Dendritic cell treated with granulocyte-macrophage colony-stimulating factor and Interleukin-4, amounts not matched to agents 40 ng/mL and 50 ng/mL, for 4 days (primary cell): ENCODE results near the gene AOPEP.

Experiments used
- H3K27ac Mint-ChIP-seq: one replicate; pipeline ENCODE4 v1.8.0; 2022; ENCODE audit warnings: mild to moderate bottlenecking, mixed read lengths
- H3K27me3 Mint-ChIP-seq: one replicate; pipeline ENCODE4 v1.8.0; 2022; ENCODE audit warnings: mild to moderate bottlenecking, mixed read lengths
- H3K36me3 Mint-ChIP-seq: one replicate; pipeline ENCODE4 v1.8.0; 2022; ENCODE audit warnings: low read depth, mixed read lengths
- H3K4me1 Mint-ChIP-seq: one replicate; pipeline ENCODE4 v1.8.0; 2022; ENCODE audit warnings: low read depth, mixed read lengths
- H3K4me3 Mint-ChIP-seq: one replicate; pipeline ENCODE4 v1.8.0; 2022; ENCODE audit warnings: mild to moderate bottlenecking, moderate library complexity, mixed read lengths
- H3K9me3 Mint-ChIP-seq: one replicate; pipeline ENCODE4 v1.8.0; 2022; ENCODE audit warnings: mixed read lengths
- intact Hi-C: fragments of 100-400 bp; cut with micrococcal nuclease; formaldehyde crosslinking; loops from one replicate; pipeline ENCODE4 v1.15.0; 2022

Gene AOPEP

GRCh38 chr9:94783928-94784327 lies 57.4 kb downstream of the AOPEP start:
- Mint-ChIP-seq H3K36me3 (no peaks in the 10 kb centered on the region), H3K4me3 (no peak overlapping the region)
- intact Hi-C loops: loop anchor here (1.0 kb wide), 1 partner anchor 343 kb away; no protein-coding TSS in a partner anchor

GRCh38 chr9:94785215-94786169 lies 59.0 kb downstream of the AOPEP start:
- Mint-ChIP-seq H3K36me3 (peaks cover 5% of the 10 kb centered on the region), H3K9me3 (no peaks in the 10 kb centered on the region), H3K4me3 (no peak overlapping the region), H3K27ac (no peak overlapping the region), H3K27me3 (no peaks in the 10 kb centered on the region), H3K4me1 (no peaks in the 10 kb centered on the region)
- intact Hi-C loops: no loop called here

More at GRCh38 chr9:94783928-94784327, 57.4 kb downstream of the AOPEP start:
- H3K27ac Mint-ChIP-seq: no peak overlapping the region
- H3K9me3 Mint-ChIP-seq: no peaks in the 10 kb centered on the region
- no peaks in the 10 kb centered on the region for H3K4me1 Mint-ChIP-seq
- no peaks in the 10 kb centered on the region for H3K27me3 Mint-ChIP-seq

- H3K4me1 Mint-ChIP-seq: no peaks in the 10 kb centered on the region
- no peak overlapping the region for H3K27ac Mint-ChIP-seq
- H3K9me3 Mint-ChIP-seq: no peaks in the 10 kb centered on the region
- H3K36me3 Mint-ChIP-seq: peaks cover 8% of the 10 kb centered on the region
- H3K27me3 Mint-ChIP-seq: no peaks in the 10 kb centered on the region
- intact Hi-C loops: no loop called here
- H3K4me3 Mint-ChIP-seq: no peak overlapping the region
Observed at GRCh38 chr9:94786586-94786985, 60.1 kb downstream of the AOPEP start.

GRCh38 chr9:94787266-94787665 lies 60.8 kb downstream of the AOPEP start:
- H3K27ac Mint-ChIP-seq: no peak overlapping the region
- no peaks in the 10 kb centered on the region for H3K9me3 Mint-ChIP-seq
- no peaks in the 10 kb centered on the region for H3K27me3 Mint-ChIP-seq
- intact Hi-C loops: no loop called here
- peaks cover 8% of the 10 kb centered on the region for H3K36me3 Mint-ChIP-seq
- no peak overlapping the region for H3K4me3 Mint-ChIP-seq
- peaks cover 1% of the 10 kb centered on the region for H3K4me1 Mint-ChIP-seq

- intact Hi-C loops: no loop called here
- no peaks in the 10 kb centered on the region for H3K27me3 Mint-ChIP-seq
- H3K27ac Mint-ChIP-seq: no peak overlapping the region
- H3K4me3 Mint-ChIP-seq: no peak overlapping the region
- H3K4me1 Mint-ChIP-seq: peaks cover 11% of the 10 kb centered on the region
- H3K9me3 Mint-ChIP-seq: no peaks in the 10 kb centered on the region
- peaks cover 21% of the 10 kb centered on the region for H3K36me3 Mint-ChIP-seq
Observed at GRCh38 chr9:94788570-94789105, 62.1 kb downstream of the AOPEP start.

- Mint-ChIP-seq H3K27me3 (no peaks in the 10 kb centered on the region), H3K36me3 (peaks cover 27% of the 10 kb centered on the region), H3K27ac (no peak overlapping the region), H3K4me1 (peaks cover 32% of the 10 kb centered on the region), H3K9me3 (no peaks in the 10 kb centered on the region), H3K4me3 (no peak overlapping the region)
- intact Hi-C loops: loop anchor here (10.0 kb wide), 1 partner anchor 63 kb away; no protein-coding TSS in a partner anchor
Observed at GRCh38 chr9:94791435-94791834, 64.9 kb downstream of the AOPEP start.

GRCh38 chr9:94792511-94792910 lies 66.0 kb downstream of the AOPEP start:
- H3K27ac Mint-ChIP-seq: no peak overlapping the region
- H3K9me3 Mint-ChIP-seq: no peaks in the 10 kb centered on the region
- H3K4me1 Mint-ChIP-seq: peaks cover 32% of the 10 kb centered on the region
- no peaks in the 10 kb centered on the region for H3K27me3 Mint-ChIP-seq
- peaks cover 27% of the 10 kb centered on the region for H3K36me3 Mint-ChIP-seq
- H3K4me3 Mint-ChIP-seq: no peak overlapping the region
- intact Hi-C loops: loop anchor here (10.0 kb wide), 1 partner anchor 62 kb away; no protein-coding TSS in a partner anchor

GRCh38 chr9:94794476-94795167 lies 68.1 kb downstream of the AOPEP start:
- Mint-ChIP-seq H3K27me3 (no peaks in the 10 kb centered on the region), H3K27ac (no peak overlapping the region), H3K4me1 (peaks cover 32% of the 10 kb centered on the region), H3K4me3 (no peak overlapping the region), H3K9me3 (no peaks in the 10 kb centered on the region), H3K36me3 (peaks cover 27% of the 10 kb centered on the region)
- intact Hi-C loops: loop anchor here (10.0 kb wide), 1 partner anchor 60 kb away; no protein-coding TSS in a partner anchor

GRCh38 chr9:94796687-94797086 lies 70.2 kb downstream of the AOPEP start:
- no peaks in the 10 kb centered on the region for H3K9me3 Mint-ChIP-seq
- no peak overlapping the region for H3K27ac Mint-ChIP-seq
- no peak overlapping the region for H3K4me3 Mint-ChIP-seq
- intact Hi-C loops: loop anchor here (10.0 kb wide), 1 partner anchor 58 kb away; no protein-coding TSS in a partner anchor
- H3K4me1 Mint-ChIP-seq: peaks cover 32% of the 10 kb centered on the region
- H3K36me3 Mint-ChIP-seq: peaks cover 37% of the 10 kb centered on the region
- no peaks in the 10 kb centered on the region for H3K27me3 Mint-ChIP-seq

GRCh38 chr9:94798201-94798600 lies 71.7 kb downstream of the AOPEP start:
- intact Hi-C loops: loop anchor here (10.0 kb wide), 1 partner anchor 57 kb away; no protein-coding TSS in a partner anchor
- Mint-ChIP-seq H3K27ac (no peak overlapping the region), H3K4me3 (no peak overlapping the region), H3K36me3 (peaks cover 31% of the 10 kb centered on the region), H3K4me1 (peaks cover 25% of the 10 kb centered on the region), H3K9me3 (no peaks in the 10 kb centered on the region), H3K27me3 (no peaks in the 10 kb centered on the region)

- H3K27me3 Mint-ChIP-seq: no peaks in the 10 kb centered on the region
- H3K4me1 Mint-ChIP-seq: peaks cover 20% of the 10 kb centered on the region
- no peak overlapping the region for H3K4me3 Mint-ChIP-seq
- intact Hi-C loops: loop anchor here (10.0 kb wide), 1 partner anchor 56 kb away; no protein-coding TSS in a partner anchor
- H3K9me3 Mint-ChIP-seq: no peaks in the 10 kb centered on the region
- H3K36me3 Mint-ChIP-seq: peaks cover 26% of the 10 kb centered on the region
- no peak overlapping the region for H3K27ac Mint-ChIP-seq
Observed at GRCh38 chr9:94798708-94799107, 72.2 kb downstream of the AOPEP start.

GRCh38 chr9:94799578-94800264 lies 73.2 kb downstream of the AOPEP start:
- intact Hi-C loops: loop anchor here (10.0 kb wide), 1 partner anchor 55 kb away; no protein-coding TSS in a partner anchor

GRCh38 chr9:94800424-94801117 lies 74.1 kb downstream of the AOPEP start:
- peaks cover 14% of the 10 kb centered on the region for H3K4me1 Mint-ChIP-seq
- no peaks in the 10 kb centered on the region for H3K27me3 Mint-ChIP-seq
- intact Hi-C loops: no loop called here
- H3K36me3 Mint-ChIP-seq: peaks cover 22% of the 10 kb centered on the region
- no peak overlapping the region for H3K4me3 Mint-ChIP-seq
- no peak overlapping the region for H3K27ac Mint-ChIP-seq
- H3K9me3 Mint-ChIP-seq: no peaks in the 10 kb centered on the region

More at GRCh38 chr9:94799578-94800264, 73.2 kb downstream of the AOPEP start:
- Mint-ChIP-seq H3K36me3 (peaks cover 25% of the 10 kb centered on the region), H3K27me3 (no peaks in the 10 kb centered on the region), H3K4me3 (no peak overlapping the region), H3K9me3 (no peaks in the 10 kb centered on the region), H3K27ac (no peak overlapping the region), H3K4me1 (peaks cover 12% of the 10 kb centered on the region)
